Parathyroid adenoma (tissue), 2 donors: ENCODE measurements around the gene SLC44A4.
"Not testable (repeated sequence)": the region's sequence is repeated elsewhere in the genome, so short reads cannot be mapped to it uniquely, and the experiment has no call there.

ENCODE experiments used
- H2AFZ ChIP-seq: fragments of 300-600 bp; sonication (generic); one replicate; pipeline ENCODE4 v1.7.0; 2017; ENCODE audit warnings: antibody characterized with exemption, mild to moderate bottlenecking
- H3K27ac ChIP-seq: fragments of 300-600 bp; sonication (generic); one replicate; pipeline ENCODE4 v1.7.0; 2017
- H3K27me3 ChIP-seq: fragments of 300-600 bp; sonication (generic); one replicate; pipeline ENCODE4 v1.7.0; 2017; ENCODE audit warnings: low read length; ENCODE audit not compliant: control insufficient read depth, insufficient read depth
- H3K36me3 ChIP-seq: fragments of 300-600 bp; sonication (generic); one replicate; pipeline ENCODE4 v1.7.0; 2017; ENCODE audit warnings: low read length; ENCODE audit not compliant: control insufficient read depth, insufficient read depth
- H3K4me1 ChIP-seq: fragments of 300-600 bp; sonication (generic); one replicate; pipeline ENCODE4 v1.7.0; 2017; ENCODE audit warnings: control low read depth
- H3K4me2 ChIP-seq: fragments of 300-600 bp; sonication (generic); one replicate; pipeline ENCODE4 v1.7.0; 2017; ENCODE audit warnings: low read length
- H3K4me3 ChIP-seq: fragments of 300-600 bp; sonication (generic); one replicate; pipeline ENCODE4 v1.7.0; 2017; ENCODE audit warnings: low read depth, low read length
- H3K79me2 ChIP-seq: fragments of 300-600 bp; sonication (generic); one replicate; pipeline ENCODE4 v1.7.0; 2017; ENCODE audit warnings: control low read depth
- H3K9ac ChIP-seq: fragments of 300-600 bp; sonication (generic); one replicate; pipeline ENCODE4 v1.7.0; 2017; ENCODE audit warnings: mild to moderate bottlenecking
- H3K9me3 ChIP-seq: fragments of 300-600 bp; sonication (generic); one replicate; pipeline ENCODE4 v1.7.0; 2017; ENCODE audit warnings: low read length; ENCODE audit not compliant: control insufficient read depth
- TF ChIP-seq, protein P1 (sequence below): fragments of 300-600 bp; sonication (generic); IDR thresholded peaks from one replicate; pipeline ENCODE4 v1.7.0; 2017; ENCODE audit warnings: antibody characterized with exemption, mild to moderate bottlenecking
- donor health status: primary hyperparathyroidism.

SLC44A4 gene

DNA sequence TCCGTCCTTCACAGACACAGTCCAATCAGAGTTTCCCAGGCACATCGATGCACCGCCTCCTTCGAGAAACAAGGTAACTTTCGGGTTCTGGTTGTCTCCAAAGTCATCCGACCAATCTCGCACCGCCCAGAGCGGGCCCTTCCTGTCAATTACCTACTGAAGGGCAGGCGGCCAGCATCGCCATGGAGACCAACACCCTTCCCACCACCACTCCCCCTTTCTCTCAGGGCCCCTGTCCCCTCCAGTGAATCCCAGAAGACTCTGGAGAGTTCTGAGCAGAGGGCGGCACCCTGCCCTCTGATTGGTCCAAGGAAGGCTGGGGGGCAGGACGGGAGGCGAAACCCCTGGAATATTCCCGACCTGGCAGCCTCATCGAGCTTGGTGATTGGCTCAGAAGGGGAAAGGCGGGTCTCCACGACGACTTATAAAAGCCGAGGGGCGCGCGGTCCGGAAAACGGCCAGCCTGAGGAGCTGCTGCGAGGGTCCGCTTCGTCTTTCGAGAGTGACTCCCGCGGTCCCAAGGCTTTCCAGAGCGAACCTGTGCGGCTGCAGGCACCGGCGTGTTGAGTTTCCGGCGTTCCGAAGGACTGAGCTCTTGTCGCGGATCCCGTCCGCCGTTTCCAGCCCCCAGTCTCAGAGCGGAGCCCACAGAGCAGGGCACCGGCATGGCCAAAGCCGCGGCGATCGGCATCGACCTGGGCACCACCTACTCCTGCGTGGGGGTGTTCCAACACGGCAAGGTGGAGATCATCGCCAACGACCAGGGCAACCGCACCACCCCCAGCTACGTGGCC lies 51.3 kb downstream of the SLC44A4 start, which contains the start of gene HSPA1B:
TSS of gene HSPA1B (plus strand) at position 453 of the 794 bp plus-strand sequence. CDS start at position 666, 213 bp downstream.
- TF ChIP-seq, protein P1, sequence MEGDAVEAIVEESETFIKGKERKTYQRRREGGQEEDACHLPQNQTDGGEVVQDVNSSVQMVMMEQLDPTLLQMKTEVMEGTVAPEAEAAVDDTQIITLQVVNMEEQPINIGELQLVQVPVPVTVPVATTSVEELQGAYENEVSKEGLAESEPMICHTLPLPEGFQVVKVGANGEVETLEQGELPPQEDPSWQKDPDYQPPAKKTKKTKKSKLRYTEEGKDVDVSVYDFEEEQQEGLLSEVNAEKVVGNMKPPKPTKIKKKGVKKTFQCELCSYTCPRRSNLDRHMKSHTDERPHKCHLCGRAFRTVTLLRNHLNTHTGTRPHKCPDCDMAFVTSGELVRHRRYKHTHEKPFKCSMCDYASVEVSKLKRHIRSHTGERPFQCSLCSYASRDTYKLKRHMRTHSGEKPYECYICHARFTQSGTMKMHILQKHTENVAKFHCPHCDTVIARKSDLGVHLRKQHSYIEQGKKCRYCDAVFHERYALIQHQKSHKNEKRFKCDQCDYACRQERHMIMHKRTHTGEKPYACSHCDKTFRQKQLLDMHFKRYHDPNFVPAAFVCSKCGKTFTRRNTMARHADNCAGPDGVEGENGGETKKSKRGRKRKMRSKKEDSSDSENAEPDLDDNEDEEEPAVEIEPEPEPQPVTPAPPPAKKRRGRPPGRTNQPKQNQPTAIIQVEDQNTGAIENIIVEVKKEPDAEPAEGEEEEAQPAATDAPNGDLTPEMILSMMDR, result peak; percentile 7
- Histone ChIP-seq H3K27me3 (no peaks in the 10 kb centered on the region), H3K4me2 (peak within 1 kb of the TSS; percentile 92), H3K79me2 (peaks cover 26% of the 10 kb centered on the region), H3K27ac (peak within 1 kb of the TSS; percentile 98), H3K4me1 (peaks cover 25% of the 10 kb centered on the region), H3K36me3 (no peaks in the 10 kb centered on the region), H3K9ac (peak within 1 kb of the TSS; percentile 34), H3K4me3 (peak within 1 kb of the TSS; percentile 98), H3K9me3 (no peaks in the 10 kb centered on the region), H2AFZ (peak within 1 kb of the TSS; percentile 86)

DNA sequence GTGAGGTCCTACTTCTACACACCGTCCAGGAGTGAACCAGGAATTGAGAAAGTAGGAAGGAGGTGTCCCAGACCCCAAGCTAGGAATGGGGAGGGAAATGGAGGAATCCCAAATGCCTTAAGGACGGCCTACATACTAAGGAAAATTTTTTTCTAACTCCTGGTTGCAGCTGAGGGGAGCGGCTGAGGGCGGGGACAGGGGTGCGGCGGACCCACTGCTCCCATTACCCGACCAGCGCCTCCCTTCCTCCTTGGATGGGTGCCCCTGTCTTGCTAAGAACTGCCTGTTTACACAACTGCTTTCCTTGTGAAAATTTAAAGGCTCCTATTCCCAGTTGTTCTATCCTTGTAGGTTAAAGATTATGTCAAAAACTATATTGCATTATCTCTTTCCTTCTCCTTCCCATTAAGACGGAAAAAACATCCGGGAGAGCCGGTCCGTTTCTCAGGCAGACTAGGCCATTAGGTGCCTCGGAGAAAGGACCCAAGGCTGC lies 52.0 kb downstream of the SLC44A4 start:
- no peaks in the 10 kb centered on the region for H3K27me3 ChIP-seq
- no peaks in the 10 kb centered on the region for H3K9me3 ChIP-seq
- peak overlapping the region; percentile 92 for H3K4me2 ChIP-seq
- H3K4me1 ChIP-seq, result peaks cover 25% of the 10 kb centered on the region
- peak overlapping the region; percentile 98 for H3K27ac ChIP-seq
- TF ChIP-seq, protein P1, result no peak
- H3K4me3 ChIP-seq, result peak overlapping the region; percentile 98
- peak overlapping the region; percentile 86 for H2AFZ ChIP-seq
- H3K36me3 ChIP-seq, result no peaks in the 10 kb centered on the region
- peak overlapping the region; percentile 34 for H3K9ac ChIP-seq
- peaks cover 21% of the 10 kb centered on the region for H3K79me2 ChIP-seq

DNA sequence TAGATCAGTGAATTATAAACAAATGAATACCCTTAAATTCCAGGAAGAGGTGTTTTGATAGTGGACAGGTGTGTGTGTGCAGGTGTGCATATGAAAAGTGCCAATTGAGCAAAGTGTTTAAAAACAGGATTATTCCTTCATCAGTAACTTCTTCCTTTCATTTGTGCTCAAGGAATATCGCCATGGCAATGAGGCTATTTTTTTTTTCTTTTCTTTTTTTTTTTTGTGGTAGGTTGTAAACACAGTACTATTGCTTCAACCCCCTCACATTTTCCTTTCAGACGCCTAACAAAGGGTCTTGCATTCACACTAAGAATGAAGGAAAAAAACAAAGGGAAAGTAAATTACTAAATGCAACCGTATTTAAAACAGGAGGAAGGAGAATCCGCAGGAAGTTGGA lies 53.2 kb downstream of the SLC44A4 start:
- Histone ChIP-seq H3K4me2 (peak overlapping the region; percentile 92), H2AFZ (peak overlapping the region; percentile 86), H3K79me2 (peaks cover 8% of the 10 kb centered on the region), H3K36me3 (no peaks in the 10 kb centered on the region), H3K27me3 (no peaks in the 10 kb centered on the region), H3K9me3 (no peaks in the 10 kb centered on the region), H3K27ac (peak overlapping the region; percentile 98), H3K4me3 (peak overlapping the region; percentile 98), H3K9ac (no peak overlapping the region), H3K4me1 (peaks cover 23% of the 10 kb centered on the region)
- TF ChIP-seq, protein P1, result no peak

DNA sequence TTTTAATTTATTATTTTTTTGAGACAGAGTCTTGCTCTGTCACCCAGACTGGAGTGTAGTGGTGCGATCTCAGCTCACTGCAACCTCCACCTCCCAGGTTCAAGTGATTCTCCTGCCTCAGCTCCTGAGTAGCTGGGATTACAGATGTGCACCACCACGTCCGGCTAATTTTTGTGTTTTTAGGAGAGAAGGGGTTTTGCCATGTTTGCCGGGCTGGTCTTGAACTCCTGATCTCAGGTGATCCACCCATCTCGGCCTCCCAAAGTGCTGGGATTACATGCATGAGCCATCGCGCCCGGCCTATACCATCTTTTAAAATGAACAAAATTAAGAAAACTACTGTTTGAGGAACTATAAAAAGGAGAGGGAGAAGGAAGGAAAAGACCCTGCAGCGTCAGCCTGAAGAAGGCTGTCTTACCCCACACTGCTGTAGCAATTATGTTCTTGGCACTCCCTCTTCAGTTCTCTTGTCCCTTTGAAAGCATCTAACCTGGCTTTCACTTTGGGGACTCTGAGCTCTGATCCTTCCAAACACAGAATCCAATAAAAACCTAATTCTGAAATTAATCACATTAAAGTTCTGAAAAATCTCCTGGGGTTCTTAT lies 55.1 kb downstream of the SLC44A4 start:
- not testable (repeated sequence) for H3K9ac ChIP-seq, H2AFZ ChIP-seq, H3K27me3 ChIP-seq, H3K79me2 ChIP-seq, H3K4me3 ChIP-seq, H3K36me3 ChIP-seq, H3K9me3 ChIP-seq, H3K4me2 ChIP-seq
- H3K4me1 ChIP-seq, result peaks cover 23% of the 10 kb centered on the region
- H3K27ac ChIP-seq, result peak overlapping the region; percentile 98

DNA sequence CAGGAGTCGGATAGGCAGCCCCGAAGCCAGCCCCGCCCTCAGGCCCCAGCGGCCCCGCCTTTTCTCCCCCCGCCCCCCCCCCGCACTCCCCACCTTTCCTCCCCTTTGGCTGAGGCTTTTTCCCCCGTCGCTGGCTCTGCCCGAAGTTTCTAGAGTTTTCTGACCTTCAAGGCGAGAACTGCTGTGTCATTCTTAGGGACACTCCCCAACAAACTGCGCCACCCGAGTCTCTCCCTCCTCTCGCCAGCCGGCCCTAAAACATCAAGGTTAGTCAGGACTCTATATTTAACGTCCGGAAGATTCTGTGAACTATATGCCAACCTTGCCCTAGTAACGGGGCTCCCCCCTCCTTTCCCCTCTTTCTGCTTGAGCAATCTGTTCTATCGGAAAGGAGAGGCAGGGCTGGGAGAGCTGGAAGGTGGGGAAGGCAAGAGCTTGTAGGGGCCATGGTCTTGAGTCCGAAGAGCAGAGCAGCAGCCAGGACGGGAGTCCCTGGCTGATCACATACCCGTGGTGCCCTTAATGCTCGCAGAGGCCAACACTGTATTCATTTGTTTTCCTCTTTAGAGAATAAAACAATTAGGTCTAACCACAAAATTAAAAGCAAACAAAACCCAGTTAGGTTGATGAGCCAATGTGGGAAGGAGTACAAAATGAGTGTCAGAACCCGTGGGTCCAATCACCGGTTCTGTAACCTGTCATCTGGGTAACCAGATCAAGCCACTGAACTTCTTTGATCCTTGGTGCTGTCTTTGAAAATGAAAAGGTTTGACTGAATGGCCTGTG lies 56.6 kb downstream of the SLC44A4 start:
- Histone ChIP-seq H2AFZ (peak overlapping the region; percentile 77), H3K36me3 (no peaks in the 10 kb centered on the region), H3K9me3 (no peaks in the 10 kb centered on the region), H3K27me3 (no peaks in the 10 kb centered on the region), H3K27ac (peak overlapping the region; percentile 98), H3K79me2 (no peaks in the 10 kb centered on the region), H3K4me3 (peak overlapping the region; percentile 94), H3K9ac (peak overlapping the region; percentile 46), H3K4me2 (peak overlapping the region; percentile 99), H3K4me1 (peaks cover 23% of the 10 kb centered on the region)
- TF ChIP-seq, protein P1, result no peak
